Measurements from ENCODE around the gene TBPL1. TPM values are rescaled to one million over a fixed set of nuclear protein-coding genes. Genes with fewer than 3 reads are reported as not detected.
A peak's percentile ranks its signal among the peaks of the same experiment; 100 is the strongest.

The TBPL1 gene
- total and polyA plus RNA-seq, 9 of the 15 experiments (the other 6 are each of a cell fraction or from before 2014, with no cell fraction given), result 78.1 to 152 (median 107) TPM

GRCh38 chr6:133973109-133973971, 20.3 kb downstream of the TBPL1 start (continued):
- no peak for TF ChIP-seq TSHZ1 (CRISPR knock-in tag; IDR thresholded peaks at IDR 0.05)
- peak; percentile 56; the same call in 1 of the 2 replicates for TF ChIP-seq TCF3 (CRISPR knock-in tag; IDR thresholded peaks at IDR 0.05)
- TF ChIP-seq SOX6 (IDR thresholded peaks at IDR 0.05), result peak; percentile 98
- TF ChIP-seq ESRRB (CRISPR knock-in tag; IDR thresholded peaks at IDR 0.05; ENCODE audit: borderline replicate concordance), result no peak
- TF ChIP-seq NKRF (IDR thresholded peaks at IDR 0.05; ENCODE audit: borderline replicate concordance), result 0 out of 2 replicates have a peak, but pooled peaks have one; percentile 27
- TF ChIP-seq DLX4 (CRISPR knock-in tag; IDR thresholded peaks at IDR 0.05), result no peak
- TF ChIP-seq CBX1 (IDR thresholded peaks at IDR 0.05; ENCODE audit: low read depth), result no peak
- TF ChIP-seq PTBP1 (IDR thresholded peaks at IDR 0.05; ENCODE audit: low read depth, low read length), result no peak
- 0 out of 2 replicates have a peak, but pooled peaks have one; percentile 6 for TF ChIP-seq JUN (IDR thresholded peaks at IDR 0.05; ENCODE audit: borderline replicate concordance, low read depth, low read length)
- TF ChIP-seq JUN (CRISPR knock-in tag; IDR thresholded peaks at IDR 0.05; ENCODE audit: borderline replicate concordance), result no peak
- TF ChIP-seq, protein P1, sequence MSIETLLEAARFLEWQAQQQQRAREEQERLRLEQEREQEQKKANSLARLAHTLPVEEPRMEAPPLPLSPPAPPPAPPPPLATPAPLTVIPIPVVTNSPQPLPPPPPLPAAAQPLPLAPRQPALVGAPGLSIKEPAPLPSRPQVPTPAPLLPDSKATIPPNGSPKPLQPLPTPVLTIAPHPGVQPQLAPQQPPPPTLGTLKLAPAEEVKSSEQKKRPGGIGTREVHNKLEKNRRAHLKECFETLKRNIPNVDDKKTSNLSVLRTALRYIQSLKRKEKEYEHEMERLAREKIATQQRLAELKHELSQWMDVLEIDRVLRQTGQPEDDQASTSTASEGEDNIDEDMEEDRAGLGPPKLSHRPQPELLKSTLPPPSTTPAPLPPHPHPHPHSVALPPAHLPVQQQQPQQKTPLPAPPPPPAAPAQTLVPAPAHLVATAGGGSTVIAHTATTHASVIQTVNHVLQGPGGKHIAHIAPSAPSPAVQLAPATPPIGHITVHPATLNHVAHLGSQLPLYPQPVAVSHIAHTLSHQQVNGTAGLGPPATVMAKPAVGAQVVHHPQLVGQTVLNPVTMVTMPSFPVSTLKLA (conservative IDR thresholded peaks at IDR 0.05), result peak; percentile 43 to 55; a peak in 3 of 4 replicates
- TF ChIP-seq TEAD4 (IDR thresholded peaks at IDR 0.05; ENCODE audit: low read length), result peak; percentile 59
- no peak for TF ChIP-seq TEAD4 (CRISPR knock-in tag; IDR thresholded peaks at IDR 0.05; ENCODE audit: borderline replicate concordance)
- no peak for TF ChIP-seq ZNF140 (CRISPR knock-in tag; IDR thresholded peaks at IDR 0.05)
- TF ChIP-seq SMARCA4 (IDR thresholded peaks at IDR 0.05), result peak; percentile 62; the same call in 1 of the 2 replicates
- no peak for TF ChIP-seq KLF16 (IDR thresholded peaks at IDR 0.05)
- TF ChIP-seq, protein P2, sequence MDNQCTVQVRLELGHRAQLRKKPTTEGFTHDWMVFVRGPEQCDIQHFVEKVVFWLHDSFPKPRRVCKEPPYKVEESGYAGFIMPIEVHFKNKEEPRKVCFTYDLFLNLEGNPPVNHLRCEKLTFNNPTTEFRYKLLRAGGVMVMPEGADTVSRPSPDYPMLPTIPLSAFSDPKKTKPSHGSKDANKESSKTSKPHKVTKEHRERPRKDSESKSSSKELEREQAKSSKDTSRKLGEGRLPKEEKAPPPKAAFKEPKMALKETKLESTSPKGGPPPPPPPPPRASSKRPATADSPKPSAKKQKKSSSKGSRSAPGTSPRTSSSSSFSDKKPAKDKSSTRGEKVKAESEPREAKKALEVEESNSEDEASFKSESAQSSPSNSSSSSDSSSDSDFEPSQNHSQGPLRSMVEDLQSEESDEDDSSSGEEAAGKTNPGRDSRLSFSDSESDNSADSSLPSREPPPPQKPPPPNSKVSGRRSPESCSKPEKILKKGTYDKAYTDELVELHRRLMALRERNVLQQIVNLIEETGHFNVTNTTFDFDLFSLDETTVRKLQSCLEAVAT (IDR thresholded peaks at IDR 0.05), result peak; percentile 11 to 56; a peak in 1 of 4 replicates
- peak; percentile 52; the same call in 1 of the 2 replicates for TF ChIP-seq HDAC2 (IDR thresholded peaks at IDR 0.05)

Measured in K562 (cell line).